Mesenchymal stem cell (in vitro differentiated cells and primary cell): ENCODE data around the gene DNAAF2.

Experiments used
- DNase-seq: peaks from one replicate; pipeline ENCODE4 v3.0.0-alpha.2; 2013
- H2AFZ ChIP-seq: one replicate; pipeline ENCODE4 v1.6.1; 2013; ENCODE audit warnings: low read depth, mild to moderate bottlenecking, control low read depth, inconsistent platforms, low read length, moderate library complexity
- H2AK5ac ChIP-seq: 2 replicates; pipeline ENCODE4 v1.6.1; 2013; ENCODE audit warnings: low read length, moderate library complexity, mild to moderate bottlenecking, inconsistent platforms; ENCODE audit not compliant: severe bottlenecking
- H2BK120ac ChIP-seq: one replicate; pipeline ENCODE4 v1.6.1; 2013; ENCODE audit warnings: low read depth, mild to moderate bottlenecking, inconsistent platforms, low read length, moderate library complexity
- H2BK12ac ChIP-seq, 2 experiments: one replicate each; pipeline ENCODE4 v1.6.1; 2013; ENCODE audit warnings: inconsistent platforms in 2 of 2, low read length in 2 of 2, mild to moderate bottlenecking in 2 of 2, moderate library complexity in 2 of 2, control low read depth in 1 of 2
- H2BK15ac ChIP-seq: one replicate; pipeline ENCODE4 v1.6.1; 2013; ENCODE audit warnings: mild to moderate bottlenecking, low read depth, inconsistent platforms; ENCODE audit not compliant: poor library complexity, severe bottlenecking
- H2BK5ac ChIP-seq: 2 replicates; pipeline ENCODE4 v1.6.1; 2013; ENCODE audit warnings: low read depth, mild to moderate bottlenecking, low read length, control low read depth, inconsistent platforms; ENCODE audit not compliant: poor library complexity, severe bottlenecking
- H3K14ac ChIP-seq, 2 experiments: one replicate each; pipeline ENCODE4 v1.6.1; 2013; ENCODE audit warnings: inconsistent platforms in 2 of 2, low read length in 2 of 2, control low read depth in 1 of 2, mild to moderate bottlenecking in 1 of 2, moderate library complexity in 1 of 2
- H3K18ac ChIP-seq, 2 experiments: one replicate each; pipeline ENCODE4 v1.6.1; 2013; ENCODE audit warnings: inconsistent platforms in 2 of 2, low read length in 2 of 2, control low read depth in 1 of 2, low read depth in 1 of 2, mild to moderate bottlenecking in 1 of 2
- H3K23ac ChIP-seq, 2 experiments: one replicate each; pipeline ENCODE4 v1.6.1; 2013; ENCODE audit warnings: inconsistent platforms in 2 of 2, low read length in 2 of 2, mild to moderate bottlenecking in 2 of 2, moderate library complexity in 2 of 2, control low read depth in 1 of 2
- H3K27ac ChIP-seq: 2 replicates; pipeline ENCODE4 v1.5.1; 2013; ENCODE audit warnings: mild to moderate bottlenecking, moderate library complexity, low read length, control low read depth, inconsistent platforms; ENCODE audit not compliant: poor library complexity, severe bottlenecking
- H3K27me3 ChIP-seq, 2 experiments: 2 replicates each; pipeline versions ENCODE4 v1.6.1 to v1.7.0; 2013; ENCODE audit warnings: low read length in 2 of 2, mild to moderate bottlenecking in 2 of 2, moderate library complexity in 2 of 2, control low read depth in 1 of 2, inconsistent platforms in 1 of 2; ENCODE audit not compliant: control insufficient read depth in 1 of 2, insufficient read depth in 1 of 2
- H3K36me3 ChIP-seq, 2 experiments: 2 replicates each; pipeline versions ENCODE4 v1.6.1 to v1.7.0; 2013; ENCODE audit warnings: low read length in 2 of 2, control low read depth in 1 of 2, inconsistent platforms in 1 of 2, low read depth in 1 of 2, mild to moderate bottlenecking in 1 of 2; ENCODE audit not compliant: insufficient read depth in 2 of 2, control insufficient read depth in 1 of 2
- H3K4ac ChIP-seq, 2 experiments: one replicate each; pipeline ENCODE4 v1.6.1; 2013; ENCODE audit warnings: inconsistent platforms in 2 of 2, low read length in 2 of 2, mild to moderate bottlenecking in 2 of 2, moderate library complexity in 2 of 2, control low read depth in 1 of 2, low read depth in 1 of 2
- H3K4me1 ChIP-seq: 2 replicates; pipeline ENCODE4 v1.6.1; 2013; ENCODE audit warnings: low read depth, low read length, control low read depth; ENCODE audit not compliant: control insufficient read depth, insufficient read depth
- H3K4me2 ChIP-seq: 2 replicates; pipeline ENCODE4 v1.6.1; 2013; ENCODE audit warnings: low read length, mild to moderate bottlenecking, inconsistent platforms; ENCODE audit not compliant: poor library complexity, severe bottlenecking
- H3K4me3 ChIP-seq, 2 experiments: 2 replicates each; pipeline versions ENCODE4 v1.5.1 to v1.7.0; 2013; ENCODE audit warnings: low read length in 2 of 2, mild to moderate bottlenecking in 2 of 2, control low read depth in 1 of 2, low read depth in 1 of 2; ENCODE audit not compliant: insufficient read depth in 1 of 2
- H3K79me1 ChIP-seq: replicated peaks from 2 replicates; pipeline ENCODE4 v1.6.1; 2013; ENCODE audit warnings: mild to moderate bottlenecking, control low read depth, low read length, inconsistent platforms; ENCODE audit not compliant: poor library complexity, severe bottlenecking
- H3K9ac ChIP-seq: 2 replicates; pipeline ENCODE4 v1.7.0; 2013; ENCODE audit warnings: mild to moderate bottlenecking, low read length, moderate library complexity
- H3K9me3 ChIP-seq: 2 replicates; pipeline ENCODE4 v1.7.0; 2013; ENCODE audit warnings: mild to moderate bottlenecking, low read length; ENCODE audit not compliant: control insufficient read depth
- H4K8ac ChIP-seq: one replicate; pipeline ENCODE4 v1.6.1; 2013; ENCODE audit warnings: inconsistent platforms, mild to moderate bottlenecking, low read length, moderate library complexity
- H4K91ac ChIP-seq: one replicate; pipeline ENCODE4 v1.6.1; 2013; ENCODE audit warnings: mild to moderate bottlenecking, low read length, inconsistent platforms
- WGBS: methylation state at CpG from one replicate; pipeline ENCODE4 v1.1.7; 2013; ENCODE audit warnings: mixed read lengths; 5-methylcytosine and 5-hydroxymethylcytosine counted together

DNAAF2 gene

DNA sequence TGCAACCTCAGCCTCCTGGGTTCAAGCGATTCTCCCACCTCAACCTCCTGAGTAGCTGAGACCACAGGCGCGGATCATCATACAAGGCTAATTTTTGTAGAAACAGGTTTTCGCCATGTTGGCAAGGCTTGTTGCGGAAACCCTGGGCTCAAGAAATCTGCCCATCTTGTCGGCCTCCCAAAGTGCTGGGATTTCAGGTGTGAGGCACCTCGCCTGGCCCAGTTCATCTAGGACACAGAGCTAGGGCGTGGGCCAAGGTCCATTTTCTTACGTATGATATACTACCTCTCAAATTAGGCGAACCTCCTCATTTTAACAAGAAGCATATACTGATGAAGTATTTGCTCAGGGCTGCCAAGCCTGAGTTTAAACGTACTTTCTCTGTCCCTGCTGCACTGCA is 51.0 kb downstream of the DNAAF2 start:
- Histone ChIP-seq H3K4ac (no peak overlapping the region), H2BK5ac (no peak overlapping the region)

DNA sequence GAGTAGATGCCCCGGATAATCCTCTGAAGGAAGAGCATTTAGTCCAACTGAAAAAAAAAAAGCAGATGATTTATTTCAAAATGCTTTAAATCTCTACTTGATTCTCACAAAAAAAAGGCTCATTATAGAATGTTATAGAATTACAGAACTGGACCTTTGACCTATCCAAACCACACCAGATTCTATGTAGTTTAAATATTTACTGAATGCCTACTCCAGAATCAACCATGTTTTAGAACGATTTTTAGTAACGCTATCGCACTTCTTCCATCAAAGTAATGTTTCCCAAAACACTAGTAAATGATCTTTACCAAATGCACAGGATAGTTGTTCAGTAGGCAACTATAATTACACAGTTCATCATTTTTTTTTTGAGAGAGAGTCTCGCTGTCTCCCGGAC is 51.4 kb downstream of the DNAAF2 start:
- H3K79me1 ChIP-seq, result peaks cover 4% of the 10 kb centered on the region
- H2AFZ ChIP-seq, result no peak overlapping the region
- no peak overlapping the region for H3K18ac ChIP-seq
- H3K9me3 ChIP-seq, result no peaks in the 10 kb centered on the region
- no peak overlapping the region for H3K14ac ChIP-seq
- peaks cover 13 to 35% of the 10 kb centered on the region in 2 experiments for H3K36me3 ChIP-seq
- H3K9ac ChIP-seq, result peak overlapping the region; percentile 96
- H2BK120ac ChIP-seq, result no peak overlapping the region
- H2BK12ac ChIP-seq, result no peak overlapping the region
- H3K4ac ChIP-seq, result no peak overlapping the region
- WGBS, result 91% methylated on average over 5 of the region's 6 CpGs
- no peaks in the 10 kb centered on the region for H3K27me3 ChIP-seq
- no peak overlapping the region for H4K91ac ChIP-seq
- no peak overlapping the region for H2AK5ac ChIP-seq
- no peak overlapping the region for H3K23ac ChIP-seq
- H2BK15ac ChIP-seq, result no peak overlapping the region
- no peak overlapping the region for H4K8ac ChIP-seq
- no peak overlapping the region for H2BK5ac ChIP-seq
- H3K4me1 ChIP-seq, result peaks cover 8% of the 10 kb centered on the region
- peak overlapping the region; percentile 60 for H3K4me2 ChIP-seq
- DNase-seq, result peak; percentile 42
- H3K27ac ChIP-seq, result no peak overlapping the region
- H3K4me3 ChIP-seq, result peak overlapping the region in 1 of 2 experiments; percentile 89

More for the DNA sequence above, 51.0 kb downstream of the DNAAF2 start:
- no peak for DNase-seq
- H3K36me3 ChIP-seq, result peaks cover 13 to 35% of the 10 kb centered on the region in 2 experiments
- H3K27ac ChIP-seq, result no peak overlapping the region
- peaks cover 2% of the 10 kb centered on the region for H3K79me1 ChIP-seq
- no peak overlapping the region for H3K18ac ChIP-seq
- H2AFZ ChIP-seq, result no peak overlapping the region
- H2BK15ac ChIP-seq, result no peak overlapping the region
- no peaks in the 10 kb centered on the region for H3K9me3 ChIP-seq
- H2BK120ac ChIP-seq, result no peak overlapping the region
- peak overlapping the region; percentile 96 for H3K9ac ChIP-seq
- 87% methylated on average over 11 of the region's 11 CpGs for WGBS
- no peak overlapping the region for H4K91ac ChIP-seq
- H4K8ac ChIP-seq, result peak overlapping the region; percentile 24
- H3K27me3 ChIP-seq, result no peaks in the 10 kb centered on the region
- H2AK5ac ChIP-seq, result no peak overlapping the region
- H3K14ac ChIP-seq, result no peak overlapping the region
- peak overlapping the region in 1 of 2 experiments; percentile 89 for H3K4me3 ChIP-seq
- no peak overlapping the region for H3K23ac ChIP-seq
- no peak overlapping the region for H2BK12ac ChIP-seq
- H3K4me1 ChIP-seq, result peaks cover 8% of the 10 kb centered on the region
- H3K4me2 ChIP-seq, result peak overlapping the region; percentile 60

- Histone ChIP-seq H3K4me2 (no peak overlapping the region), H3K4me3 (no peak overlapping the region), H2AFZ (no peak overlapping the region), H3K14ac (no peak overlapping the region), H4K91ac (no peak overlapping the region), H3K36me3 (peaks cover 16 to 40% of the 10 kb centered on the region in 2 experiments), H3K27me3 (no peaks in the 10 kb centered on the region), H3K4ac (no peak overlapping the region), H2BK5ac (no peak overlapping the region), H3K9ac (peak overlapping the region; percentile 15), H3K79me1 (peaks cover 6% of the 10 kb centered on the region), H4K8ac (no peak overlapping the region), H3K27ac (no peak overlapping the region), H2BK15ac (no peak overlapping the region), H3K23ac (no peak overlapping the region), H3K9me3 (no peaks in the 10 kb centered on the region), H2BK12ac (no peak overlapping the region), H2BK120ac (no peak overlapping the region), H3K18ac (no peak overlapping the region), H3K4me1 (peaks cover 8% of the 10 kb centered on the region), H2AK5ac (no peak overlapping the region)
- DNase-seq, result no peak
- 98% methylated on average over 3 of the region's 4 CpGs for WGBS
Observed at GRCh38 chr14:49582113-49582977, 52.7 kb downstream of the DNAAF2 start.

DNA sequence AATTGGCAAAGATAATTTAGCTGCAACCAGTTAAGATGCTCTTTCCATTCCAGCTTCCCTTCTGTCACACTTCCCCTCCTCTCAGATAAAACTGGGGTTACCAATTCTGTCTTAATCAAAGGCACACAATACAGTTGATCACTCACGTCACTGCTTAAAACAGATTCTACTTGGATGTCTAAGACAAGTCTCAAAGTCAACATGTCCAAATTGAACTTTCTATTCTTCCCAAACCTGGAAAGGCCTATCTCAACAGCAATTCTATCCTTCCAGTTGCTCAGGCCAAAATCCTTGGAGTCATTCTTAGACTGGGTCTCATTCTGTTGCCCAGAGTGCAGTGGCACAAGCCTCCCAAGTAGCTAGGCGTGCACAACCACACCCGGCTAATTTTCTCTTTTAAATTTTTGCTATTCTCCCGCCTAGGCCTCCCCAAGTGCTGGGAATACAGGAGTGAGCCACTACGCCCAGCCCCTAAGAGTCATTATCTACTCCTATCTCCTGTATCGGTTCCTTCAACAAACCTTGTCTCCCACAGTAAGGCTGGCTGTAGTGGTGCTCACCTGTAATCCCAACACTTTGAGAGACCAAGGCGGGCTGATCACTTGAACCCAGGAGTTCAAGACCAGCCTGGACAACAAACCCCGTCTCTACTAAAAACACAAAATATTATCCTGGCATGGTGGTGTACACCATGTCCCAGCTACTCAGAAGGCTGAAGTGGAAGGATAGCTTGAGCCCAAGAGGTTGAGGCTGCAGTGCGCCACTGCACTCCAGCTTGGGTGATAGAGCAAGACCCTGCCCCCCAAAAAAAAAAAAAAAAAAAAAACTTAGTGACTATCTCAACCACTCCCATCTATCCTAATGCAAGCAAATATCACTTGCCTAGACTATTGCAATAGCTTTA is 53.6 kb downstream of the DNAAF2 start:
- Histone ChIP-seq H2AFZ (no peak overlapping the region), H3K4me1 (peaks cover 8% of the 10 kb centered on the region), H3K79me1 (peaks cover 12% of the 10 kb centered on the region), H4K8ac (no peak overlapping the region), H4K91ac (no peak overlapping the region), H3K27me3 (no peaks in the 10 kb centered on the region), H2BK12ac (no peak overlapping the region), H2BK5ac (no peak overlapping the region), H3K18ac (no peak overlapping the region), H2AK5ac (no peak overlapping the region), H3K9ac (no peak overlapping the region), H3K23ac (no peak overlapping the region), H3K4me2 (no peak overlapping the region), H3K4me3 (no peak overlapping the region), H3K9me3 (no peaks in the 10 kb centered on the region), H3K27ac (no peak overlapping the region), H2BK120ac (no peak overlapping the region), H3K4ac (no peak overlapping the region), H2BK15ac (no peak overlapping the region), H3K14ac (no peak overlapping the region), H3K36me3 (peaks cover 24 to 49% of the 10 kb centered on the region in 2 experiments)
- no peak for DNase-seq
- 82% methylated on average over 9 of the region's 9 CpGs for WGBS
